Measurements from ENCODE around the gene DHRSX.
"Not testable (repeated sequence)": the region's sequence is repeated elsewhere in the genome, so short reads cannot be mapped to it uniquely, and the experiment has no call there.

DHRSX gene

GRCh38 chrX:2497961-2498780 is 2.6 kb downstream of the DHRSX start:
- DNase-seq = no peak

GRCh38 chrX:2495595-2495994 is 5.2 kb downstream of the DHRSX start:
- no peak for DNase-seq

- no peak for DNase-seq
These were observed 8.1 kb downstream of the DHRSX start for GRCh38 chrX:2492531-2493218.

- no peak for DNase-seq
These were observed 10.1 kb downstream of the DHRSX start for GRCh38 chrX:2490634-2491033.

- DNase-seq = no peak
These were observed 11.0 kb downstream of the DHRSX start for GRCh38 chrX:2489446-2490445.

GRCh38 chrX:2488621-2489285 is 12.0 kb downstream of the DHRSX start:
- no peak for DNase-seq

- no peak for DNase-seq
These were observed 13.4 kb downstream of the DHRSX start for GRCh38 chrX:2487366-2487765.

- no peak for DNase-seq
These were observed 14.2 kb downstream of the DHRSX start for GRCh38 chrX:2486476-2487133.

GRCh38 chrX:2485789-2486345 is 14.9 kb downstream of the DHRSX start:
- DNase-seq = no peak

GRCh38 chrX:2484721-2485648 is 15.8 kb downstream of the DHRSX start:
- DNase-seq = no peak

GRCh38 chrX:2484256-2484655 is 16.5 kb downstream of the DHRSX start:
- no peak for DNase-seq

- DNase-seq = no peak
These were observed 17.2 kb downstream of the DHRSX start for GRCh38 chrX:2483398-2484060.

GRCh38 chrX:2481597-2481996 is 19.2 kb downstream of the DHRSX start:
- not testable (repeated sequence) for DNase-seq

- DNase-seq = not testable (repeated sequence)
These were observed 20.8 kb downstream of the DHRSX start for GRCh38 chrX:2479982-2480381.

GRCh38 chrX:2479420-2479780 is 21.4 kb downstream of the DHRSX start:
- no peak for DNase-seq

- no peak for DNase-seq
These were observed 22.0 kb downstream of the DHRSX start for GRCh38 chrX:2478546-2479419.

- not testable (repeated sequence) for DNase-seq
These were observed 23.5 kb downstream of the DHRSX start for GRCh38 chrX:2477313-2477712.

GRCh38 chrX:2474963-2475726 is 25.6 kb downstream of the DHRSX start:
- no peak for DNase-seq

All from T1000 (cell line).